Omental fat pad (tissue), 4 donors: ENCODE measurements around the gene EDN2. TPM values are rescaled to one million over a fixed set of nuclear protein-coding genes. Genes with fewer than 3 reads are reported as not detected.

Experiments used
- ATAC-seq: fragments of 150-250 bp; one replicate; pipeline ENCODE4 v1.9.1; 2016; ENCODE audit warnings: mild to moderate bottlenecking, moderate library complexity; ENCODE audit not compliant: low FRiP score
- DNase-seq: peaks from one replicate; pipeline ENCODE4 v3.0.0-alpha.2; 2019; ENCODE audit warnings: low spot score
- total RNA-seq, 4 donors: library from RNA; depleted of rRNA; stranded (reverse); fragments of >200 nt; gene quantifications; one replicate each; pipeline ENCODE4 v1.1.0, GENCODE V29; 2016
- TF ChIP-seq, protein P1 (sequence below), 3 donors: fragments of 450-650 bp; IDR thresholded peaks; one replicate each; pipeline ENCODE4 v1.5.1; 2016 to 2017; ENCODE audit warnings: antibody characterized with exemption in 3 of 3, mild to moderate bottlenecking in 3 of 3, moderate library complexity in 2 of 3

The EDN2 gene
- total RNA-seq, 4 donors from 2014 or later = not detected

GRCh38 chr1:41489561-41489960 lies 5.1 kb upstream of the EDN2 start:
- ATAC-seq (no peak), DNase-seq (no peak)
- TF ChIP-seq, protein P1, sequence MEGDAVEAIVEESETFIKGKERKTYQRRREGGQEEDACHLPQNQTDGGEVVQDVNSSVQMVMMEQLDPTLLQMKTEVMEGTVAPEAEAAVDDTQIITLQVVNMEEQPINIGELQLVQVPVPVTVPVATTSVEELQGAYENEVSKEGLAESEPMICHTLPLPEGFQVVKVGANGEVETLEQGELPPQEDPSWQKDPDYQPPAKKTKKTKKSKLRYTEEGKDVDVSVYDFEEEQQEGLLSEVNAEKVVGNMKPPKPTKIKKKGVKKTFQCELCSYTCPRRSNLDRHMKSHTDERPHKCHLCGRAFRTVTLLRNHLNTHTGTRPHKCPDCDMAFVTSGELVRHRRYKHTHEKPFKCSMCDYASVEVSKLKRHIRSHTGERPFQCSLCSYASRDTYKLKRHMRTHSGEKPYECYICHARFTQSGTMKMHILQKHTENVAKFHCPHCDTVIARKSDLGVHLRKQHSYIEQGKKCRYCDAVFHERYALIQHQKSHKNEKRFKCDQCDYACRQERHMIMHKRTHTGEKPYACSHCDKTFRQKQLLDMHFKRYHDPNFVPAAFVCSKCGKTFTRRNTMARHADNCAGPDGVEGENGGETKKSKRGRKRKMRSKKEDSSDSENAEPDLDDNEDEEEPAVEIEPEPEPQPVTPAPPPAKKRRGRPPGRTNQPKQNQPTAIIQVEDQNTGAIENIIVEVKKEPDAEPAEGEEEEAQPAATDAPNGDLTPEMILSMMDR (IDR thresholded peaks at IDR 0.05) = no peak

DNA sequence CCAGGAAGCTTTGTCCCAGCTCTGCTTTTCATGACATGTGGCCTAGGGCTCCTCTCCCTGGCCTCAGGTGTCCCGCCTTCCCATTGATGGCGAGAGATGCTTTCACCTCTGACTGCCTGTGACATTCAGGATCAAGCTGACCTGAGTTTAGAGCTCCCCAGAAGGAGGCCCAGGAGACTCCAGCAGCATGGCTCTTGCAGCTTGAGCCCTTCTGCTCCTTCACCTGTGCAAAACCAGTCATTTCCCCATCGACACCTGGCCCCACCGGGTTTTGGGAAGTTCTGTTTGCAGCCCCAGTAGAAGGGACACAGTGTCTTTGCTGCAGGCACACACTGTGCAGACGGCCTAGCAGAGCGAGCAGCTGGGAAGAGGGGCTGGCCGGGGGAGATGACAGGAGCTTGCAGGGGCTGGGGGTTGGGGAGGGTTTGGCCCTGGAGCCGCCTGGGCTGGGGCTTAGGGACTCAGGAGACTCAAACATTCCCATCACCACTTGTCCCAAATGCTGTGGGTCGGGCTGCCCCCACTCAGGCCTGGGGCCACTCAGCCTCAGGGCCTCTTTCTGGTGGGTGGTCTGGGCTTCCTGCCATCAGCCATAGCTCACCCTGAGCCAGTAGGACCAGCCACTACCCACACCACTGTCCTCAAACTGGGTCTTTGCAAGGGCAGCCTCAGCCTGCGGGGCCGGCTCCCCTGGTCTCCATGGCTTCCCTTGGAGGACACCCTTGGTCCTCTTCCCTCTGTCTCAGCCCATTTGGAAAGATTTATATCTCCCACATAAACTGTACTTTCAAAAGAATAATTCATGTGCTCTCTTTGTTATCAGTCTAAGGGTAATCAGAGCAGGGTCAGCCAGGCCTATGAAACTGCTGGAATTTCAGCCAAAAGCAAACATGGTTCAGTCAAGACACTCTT lies 3.8 kb upstream of the EDN2 start:
- DNase-seq (no peak), ATAC-seq (no peak)
- TF ChIP-seq, protein P1 (IDR thresholded peaks at IDR 0.05) = no peak

- TF ChIP-seq, protein P1 (IDR thresholded peaks at IDR 0.05) = no peak
- DNase-seq (no peak), ATAC-seq (no peak)
These were observed 2.9 kb upstream of the EDN2 start for GRCh38 chr1:41487126-41488039.

DNA sequence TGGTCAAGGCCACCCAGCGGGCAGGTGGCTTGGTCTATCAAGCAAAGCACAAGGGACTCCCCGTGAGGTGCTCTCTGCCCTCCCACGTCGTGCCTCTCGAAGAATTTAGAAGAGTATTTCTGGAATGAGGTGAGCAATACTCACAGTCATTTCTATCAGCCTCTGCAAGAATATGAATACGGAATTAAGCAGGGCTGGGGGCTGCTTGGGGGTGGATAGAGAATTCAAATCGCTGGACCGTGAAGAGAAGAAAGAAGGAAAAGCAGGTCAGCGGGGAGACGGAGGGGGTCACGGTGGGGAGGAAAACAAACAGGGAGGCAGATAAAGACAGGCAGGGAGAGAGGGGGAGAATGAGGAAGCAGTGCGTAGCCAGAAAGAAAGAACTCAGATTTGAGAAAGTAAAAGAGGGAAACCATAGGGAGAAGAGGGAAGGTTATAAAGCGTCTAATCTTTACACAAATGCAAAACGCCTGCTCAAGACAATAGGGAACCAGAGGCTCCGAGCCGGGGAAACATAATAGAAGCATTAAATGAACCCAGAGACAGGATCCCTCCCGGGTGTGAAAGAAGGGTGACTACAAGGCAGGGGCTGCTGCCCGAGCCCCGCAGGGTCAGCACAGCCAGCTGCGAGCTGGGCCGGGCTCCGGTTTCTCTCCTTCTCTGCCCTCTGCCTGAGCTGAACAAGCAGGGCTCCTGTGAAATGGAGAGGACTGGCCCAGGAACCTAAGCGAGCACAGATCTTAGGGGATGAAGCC lies 2.1 kb upstream of the EDN2 start:
- TF ChIP-seq, protein P1 (IDR thresholded peaks at IDR 0.05) = no peak
- no peak for DNase-seq
- peak; percentile 22 for ATAC-seq

DNA sequence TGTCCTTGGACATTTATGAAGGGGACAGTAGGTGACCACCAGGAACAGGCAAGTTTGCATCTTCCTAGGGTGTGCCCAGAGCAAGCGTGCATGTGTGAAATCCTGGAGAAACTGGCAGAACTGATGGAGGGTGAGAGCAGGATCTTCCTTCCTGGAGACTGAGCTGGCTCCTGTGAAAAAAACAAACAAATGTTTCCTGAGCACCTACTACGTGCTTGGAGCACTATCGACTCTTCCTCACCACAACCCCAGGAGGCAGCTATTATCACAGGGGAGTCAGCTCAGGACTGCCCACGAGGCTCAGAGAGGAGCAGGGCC lies 1.5 kb upstream of the EDN2 start:
- DNase-seq (no peak), ATAC-seq (no peak)
- TF ChIP-seq, protein P1 (IDR thresholded peaks at IDR 0.05) = no peak

DNA sequence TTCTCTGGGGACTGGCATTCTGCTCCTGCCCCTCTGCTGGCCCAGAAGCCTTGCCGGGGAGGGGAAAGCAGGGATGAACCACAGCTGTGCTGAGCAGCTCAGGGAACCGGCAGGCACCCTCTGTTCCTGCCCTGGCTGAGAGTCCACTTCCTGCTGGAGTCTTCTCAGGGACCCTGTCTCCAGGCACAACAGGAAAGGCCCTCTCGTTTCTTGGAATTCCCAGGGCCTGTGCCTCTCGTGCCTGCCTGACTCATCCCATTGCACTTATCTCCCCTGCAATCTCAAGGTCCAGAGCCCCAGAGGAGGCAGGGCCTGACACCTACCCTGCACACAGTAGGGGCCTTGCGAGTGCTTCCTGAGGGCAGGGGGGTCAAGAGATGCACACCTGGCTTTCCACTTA lies 1.1 kb upstream of the EDN2 start:
- TF ChIP-seq, protein P1 (IDR thresholded peaks at IDR 0.05) = no peak
- DNase-seq = no peak
- no peak for ATAC-seq
